GM18507 (cell line): ENCODE measurements around the gene ABTB1.

Experiments
- DNase-seq: peaks from one replicate; pipeline ENCODE4 v3.0.0; 2011; ENCODE audit warnings: low read depth; ENCODE audit not compliant: insufficient read length; ENCODE audit errors: extremely low spot score
- FAIRE-seq: peaks from 2 replicates; lab custom pipeline; 2011; peaks lifted over from hg19 to GRCh38; lab: Jason Lieb, UNC

Gene ABTB1

DNA sequence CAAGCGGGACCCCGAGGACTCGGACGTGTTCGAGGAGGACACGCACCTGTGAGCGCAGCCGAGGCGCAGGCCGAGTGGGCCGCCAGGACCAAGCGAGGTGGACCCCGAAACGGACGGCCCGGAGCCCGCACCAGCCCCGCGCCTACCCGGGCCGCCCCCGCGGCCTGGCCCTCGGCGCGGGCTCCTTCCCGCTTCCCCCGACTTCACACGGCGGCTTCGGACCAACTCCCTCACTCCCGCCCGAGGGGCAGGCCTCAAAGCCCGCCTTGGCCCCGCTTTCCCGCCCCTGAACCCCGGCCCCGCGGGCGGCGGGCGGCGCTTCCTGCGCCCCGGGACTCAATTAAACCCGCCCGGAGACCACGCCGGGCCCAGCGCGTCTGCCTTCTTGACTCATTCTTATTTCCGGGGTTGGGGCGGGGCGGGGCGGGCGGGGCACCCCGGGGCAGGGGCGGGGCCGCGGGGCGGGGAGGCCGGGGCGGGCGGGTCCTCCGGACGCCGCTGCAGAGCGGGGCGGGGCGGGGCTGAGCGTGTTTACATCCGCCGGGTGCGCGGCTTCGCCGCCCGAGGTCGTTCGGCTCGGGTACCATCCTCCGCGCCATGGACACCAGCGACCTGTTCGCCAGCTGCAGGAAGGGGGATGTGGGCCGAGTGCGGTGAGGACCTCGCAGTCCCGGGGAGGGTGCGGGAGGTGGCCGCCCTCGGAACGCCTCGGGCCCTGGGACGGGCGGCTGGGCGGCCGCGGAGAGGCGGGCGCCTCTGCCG is at the start of gene ABTB1:
TSS of gene ABTB1 (plus strand) at position 524 of the 762 bp plus-strand sequence. CDS start at position 598, 74 bp downstream.
- FAIRE-seq (peak; percentile 52), DNase-seq (peak; percentile 85)

DNA sequence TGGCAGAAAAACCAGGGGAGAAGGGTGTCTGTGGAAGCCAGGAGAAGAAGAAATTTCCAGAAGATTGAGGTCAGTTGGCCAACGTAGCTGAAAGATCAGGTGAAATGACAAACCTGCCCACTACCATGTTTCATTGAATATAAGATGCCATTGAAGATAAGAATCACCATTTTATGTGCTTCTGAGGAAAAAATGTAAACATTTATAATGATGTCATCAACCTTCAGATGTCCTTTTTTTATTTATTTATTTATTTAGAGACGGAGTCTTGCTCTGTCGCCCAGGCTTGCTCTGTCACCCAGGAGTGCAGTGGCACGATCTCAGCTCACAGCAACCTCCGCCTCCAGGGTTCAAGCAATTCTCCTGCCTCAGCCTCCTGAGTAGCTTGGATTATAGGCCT is 48.7 kb upstream of the ABTB1 start:
- DNase-seq = no peak
- no peak for FAIRE-seq

GRCh38 chr3:127625821-127626220 is 46.9 kb upstream of the ABTB1 start:
- FAIRE-seq = no peak
- DNase-seq = no peak

- DNase-seq (no peak), FAIRE-seq (no peak)
Measured at GRCh38 chr3:127628426-127628787, 44.3 kb upstream of the ABTB1 start.

DNA sequence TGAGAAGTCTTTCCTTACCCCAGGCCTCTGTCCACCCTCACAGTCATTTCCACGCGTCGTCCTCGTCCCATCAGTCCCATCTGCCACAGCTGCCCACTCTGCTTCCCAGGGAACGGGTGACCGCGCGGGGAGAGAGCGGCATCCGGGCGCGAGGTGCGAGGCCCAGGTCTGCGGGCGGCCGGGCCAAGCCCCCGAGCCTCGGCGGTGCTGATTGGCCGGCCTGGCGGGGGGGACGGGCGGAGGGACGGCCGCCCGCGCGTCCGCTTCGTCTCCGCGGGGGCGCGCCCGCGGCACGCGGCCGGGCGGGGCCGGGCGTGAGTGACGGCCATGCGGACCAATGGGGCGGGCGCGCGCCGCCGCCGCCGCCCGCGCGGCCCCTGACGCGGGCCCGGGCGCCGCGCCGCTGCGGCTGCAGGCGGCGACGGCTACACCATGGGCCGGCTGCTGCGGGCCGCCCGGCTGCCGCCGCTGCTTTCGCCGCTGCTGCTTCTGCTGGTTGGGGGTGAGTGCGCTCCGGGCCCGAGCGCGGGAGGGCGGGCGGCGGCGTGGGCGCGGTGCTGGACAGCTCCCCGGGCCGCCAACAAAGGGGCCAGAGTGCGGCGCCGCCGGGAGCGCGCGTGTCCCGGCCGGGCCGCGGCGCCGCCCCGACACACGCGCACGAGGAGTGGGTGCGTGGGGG is 43.8 kb upstream of the ABTB1 start, which contains the start of gene PODXL2:
TSS of gene PODXL2 (plus strand) at position 398 of the 679 bp plus-strand sequence. CDS start at position 433, 35 bp downstream.
- FAIRE-seq = no peak

GRCh38 chr3:127629467-127630403 is 43.0 kb upstream of the ABTB1 start:
- FAIRE-seq (no peak), DNase-seq (no peak)

More for the DNA sequence above, 43.8 kb upstream of the ABTB1 start, which contains the start of gene PODXL2:
- DNase-seq = peak; percentile 28

GRCh38 chr3:127630811-127631714 is 41.7 kb upstream of the ABTB1 start:
- no peak for DNase-seq

DNA sequence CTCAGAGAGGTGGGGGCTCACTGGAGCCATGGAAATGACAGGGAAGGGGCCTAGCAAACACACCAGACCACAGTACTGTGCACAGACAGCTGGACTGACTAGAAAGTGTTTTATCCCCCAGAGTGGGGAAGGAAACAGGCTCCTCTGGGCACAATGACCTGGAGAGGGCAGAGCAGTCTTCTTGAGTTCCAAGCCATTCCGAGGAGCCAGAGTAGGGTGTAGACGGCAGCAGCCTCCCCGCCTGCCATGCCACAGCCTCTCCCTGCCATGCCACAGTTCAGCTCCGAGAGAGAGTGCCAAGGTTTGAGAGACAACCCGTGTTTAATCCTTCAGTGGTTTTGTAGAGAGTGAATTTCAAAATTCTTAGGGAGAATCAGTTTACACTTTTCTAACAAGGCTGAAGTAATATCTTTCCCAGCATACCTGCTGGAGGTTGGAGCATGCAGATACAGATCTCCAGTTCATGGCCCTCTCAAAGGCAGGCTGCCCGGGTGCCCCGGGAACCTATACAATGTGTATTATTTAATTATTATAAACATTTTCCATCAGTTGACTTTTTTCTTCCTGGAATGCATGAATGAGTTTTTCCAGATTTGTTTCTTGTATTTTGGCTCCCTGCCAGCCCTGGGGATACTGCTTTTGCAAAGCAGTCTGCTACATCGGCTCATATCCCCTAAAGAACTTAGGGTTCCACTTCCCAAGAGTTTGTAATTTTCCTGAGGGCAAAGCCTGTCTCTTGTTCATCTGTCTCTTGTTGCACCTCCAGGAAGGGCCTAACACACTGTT is 40.5 kb upstream of the ABTB1 start:
- no peak for DNase-seq

More at GRCh38 chr3:127630811-127631714, 41.7 kb upstream of the ABTB1 start:
- no peak for FAIRE-seq

DNA sequence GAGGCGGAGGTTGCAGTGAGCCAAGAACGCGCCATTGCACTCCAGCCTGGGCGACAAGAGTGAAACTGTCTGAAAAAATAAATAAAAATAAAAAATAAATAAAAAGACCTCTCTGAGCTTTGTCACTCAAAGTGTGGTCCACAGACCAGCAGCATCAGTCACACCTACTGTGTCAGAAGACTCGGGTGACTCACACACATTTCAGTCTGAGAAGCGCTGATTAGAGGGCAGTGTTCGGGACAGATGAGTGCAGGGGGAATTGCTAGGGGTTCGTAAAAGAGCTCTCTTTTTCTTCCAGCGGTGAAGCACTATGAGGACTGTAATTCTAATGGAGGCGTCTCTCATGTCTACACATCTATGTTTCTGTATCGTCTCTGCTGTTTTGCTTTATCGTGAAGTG is 38.1 kb upstream of the ABTB1 start:
- DNase-seq (no peak), FAIRE-seq (no peak)

More for the DNA sequence above, 40.5 kb upstream of the ABTB1 start:
- FAIRE-seq = no peak

GRCh38 chr3:127637546-127637945 is 35.2 kb upstream of the ABTB1 start:
- no peak for FAIRE-seq

GRCh38 chr3:127637971-127638370 is 34.8 kb upstream of the ABTB1 start:
- no peak for DNase-seq

More at GRCh38 chr3:127637546-127637945, 35.2 kb upstream of the ABTB1 start:
- DNase-seq = no peak

DNA sequence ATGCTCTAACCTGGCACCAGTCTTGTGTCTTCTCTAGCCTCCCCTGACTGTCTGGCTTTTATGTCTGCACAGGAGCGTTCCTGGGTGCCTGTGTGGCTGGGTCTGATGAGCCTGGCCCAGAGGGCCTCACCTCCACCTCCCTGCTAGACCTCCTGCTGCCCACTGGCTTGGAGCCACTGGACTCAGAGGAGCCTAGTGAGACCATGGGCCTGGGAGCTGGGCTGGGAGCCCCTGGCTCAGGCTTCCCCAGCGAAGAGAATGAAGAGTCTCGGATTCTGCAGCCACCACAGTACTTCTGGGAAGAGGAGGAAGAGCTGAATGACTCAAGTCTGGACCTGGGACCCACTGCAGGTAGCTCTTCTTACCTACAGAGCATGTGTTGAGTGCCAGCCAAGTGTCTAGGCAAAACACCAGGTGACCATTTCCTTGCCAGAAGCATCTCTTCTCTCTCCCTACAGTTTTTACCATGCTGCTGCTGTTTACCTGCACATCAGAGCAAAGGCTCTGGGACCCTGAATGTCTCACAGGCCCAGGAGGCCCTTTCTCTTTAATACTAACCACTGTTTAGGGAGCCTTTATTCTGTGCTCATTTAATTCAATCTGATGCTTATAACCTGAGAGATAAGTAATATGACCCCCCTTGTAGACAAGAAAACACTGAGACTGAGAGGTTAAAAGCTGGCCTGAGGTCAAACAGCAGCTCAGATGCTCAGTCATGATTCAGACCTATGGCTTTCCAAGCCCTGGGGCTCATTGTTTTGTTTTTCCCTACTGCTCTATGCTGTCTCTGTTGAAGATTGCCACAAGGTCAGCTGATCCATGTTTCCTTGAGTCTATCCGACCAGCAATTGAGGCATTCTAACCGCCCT is 33.3 kb upstream of the ABTB1 start:
- DNase-seq = no peak
- FAIRE-seq = no peak

More at GRCh38 chr3:127637971-127638370, 34.8 kb upstream of the ABTB1 start:
- no peak for FAIRE-seq

GRCh38 chr3:127640042-127640355 is 32.8 kb upstream of the ABTB1 start:
- FAIRE-seq = no peak
- DNase-seq = no peak

GRCh38 chr3:127644641-127645370 is 27.9 kb upstream of the ABTB1 start:
- DNase-seq = no peak

GRCh38 chr3:127645371-127646015 is 27.3 kb upstream of the ABTB1 start:
- no peak for FAIRE-seq
- DNase-seq = no peak

More at GRCh38 chr3:127644641-127645370, 27.9 kb upstream of the ABTB1 start:
- FAIRE-seq = no peak

DNA sequence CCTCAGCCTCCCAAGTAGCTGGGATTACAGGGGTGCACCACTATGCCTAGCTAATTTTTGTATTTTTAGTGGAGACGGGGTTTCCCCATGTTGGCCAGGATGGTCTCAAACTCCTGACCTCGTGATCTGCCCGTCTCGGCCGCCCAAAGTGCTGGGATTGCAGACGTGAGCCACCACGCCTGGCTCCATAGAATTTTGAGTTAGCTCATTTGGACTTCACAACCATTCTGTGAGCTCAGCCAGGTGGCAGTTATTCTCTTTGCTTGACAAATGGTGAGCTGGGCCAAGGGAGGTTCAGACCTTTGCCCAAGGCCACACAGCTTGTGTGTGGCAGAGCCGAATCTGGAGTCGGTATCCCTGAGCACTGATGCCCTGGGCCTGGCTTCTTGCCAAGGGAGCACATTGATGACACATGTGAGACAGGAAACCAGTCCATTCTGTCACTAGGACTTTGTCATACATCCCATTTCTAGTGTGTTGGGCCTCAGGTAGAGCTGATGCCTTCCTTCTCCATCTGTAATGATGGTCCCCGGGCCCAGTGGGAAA is 26.2 kb upstream of the ABTB1 start:
- FAIRE-seq (no peak), DNase-seq (no peak)
